ENCODE measurements around the gene NFATC1. TPM values are rescaled to one million over a fixed set of nuclear protein-coding genes. Genes with fewer than 3 reads are reported as not detected.

The NFATC1 gene
- total and polyA plus RNA-seq, 5 experiments from 2014 or later = 12.7 to 51.0 (median 34.9) TPM

- Mint-ChIP-seq H3K36me3 (peaks cover 0 to 6% (median 4%) of the 10 kb centered on the region in 3 donors), H3K4me1 (peaks cover 0 to 4% (median under 1%) of the 10 kb centered on the region in 4 donors), H3K27me3 (peaks cover 0 to 3% (median 0%) of the 10 kb centered on the region in 5 donors), H3K4me3 (no peak overlapping the region), H3K9me3 (peaks cover 0 to 32% (median 18%) of the 10 kb centered on the region in 9 donors), H3K27ac (peak overlapping the region in 1 of 10 donors; percentile 15)
- POLR2A ChIA-PET = no interaction called here
- ATAC-seq (no peak), DNase-seq (no peak)
These were observed 174.0 kb downstream of the NFATC1 start for GRCh38 chr18:79569720-79570119.

- peaks cover 1 to 12% (median 7%) of the 10 kb centered on the region in 4 donors for H3K4me1 Mint-ChIP-seq
- peak overlapping the region in 2 of 10 donors; percentile 15 to 17 for H3K27ac Mint-ChIP-seq
- ATAC-seq (no peak), DNase-seq (no peak)
- H3K4me3 Mint-ChIP-seq = no peak overlapping the region
- peaks cover 0 to 6% (median 4%) of the 10 kb centered on the region in 3 donors for H3K36me3 Mint-ChIP-seq
- POLR2A ChIA-PET = no interaction called here
- peaks cover 0 to 32% (median 18%) of the 10 kb centered on the region in 9 donors for H3K9me3 Mint-ChIP-seq
- peaks cover 0 to 3% (median 0%) of the 10 kb centered on the region in 5 donors for H3K27me3 Mint-ChIP-seq
These were observed 174.8 kb downstream of the NFATC1 start for GRCh38 chr18:79570266-79571201.

GRCh38 chr18:79571211-79572092 lies 175.7 kb downstream of the NFATC1 start:
- ATAC-seq (no peak), DNase-seq (no peak)
- H3K9me3 Mint-ChIP-seq = peaks cover 0 to 32% (median 18%) of the 10 kb centered on the region in 9 donors
- H3K27ac Mint-ChIP-seq = no peak overlapping the region
- no peak overlapping the region for H3K4me3 Mint-ChIP-seq
- POLR2A ChIA-PET = no interaction called here
- H3K27me3 Mint-ChIP-seq = peaks cover 0 to 3% (median 0%) of the 10 kb centered on the region in 5 donors
- H3K4me1 Mint-ChIP-seq = peaks cover 4 to 16% (median 10%) of the 10 kb centered on the region in 4 donors
- peaks cover 0 to 6% (median 4%) of the 10 kb centered on the region in 3 donors for H3K36me3 Mint-ChIP-seq

- DNase-seq (no peak), ATAC-seq (no peak)
- H3K36me3 Mint-ChIP-seq = peaks cover 0 to 6% (median 4%) of the 10 kb centered on the region in 3 donors
- POLR2A ChIA-PET = no interaction called here
- H3K27ac Mint-ChIP-seq = peak overlapping the region in 1 of 10 donors; percentile 46
- peaks cover 0 to 3% (median 0%) of the 10 kb centered on the region in 5 donors for H3K27me3 Mint-ChIP-seq
- peaks cover 4 to 16% (median 10%) of the 10 kb centered on the region in 4 donors for H3K4me1 Mint-ChIP-seq
- H3K9me3 Mint-ChIP-seq = peaks cover 0 to 32% (median 18%) of the 10 kb centered on the region in 9 donors
- H3K4me3 Mint-ChIP-seq = no peak overlapping the region
These were observed 176.5 kb downstream of the NFATC1 start for GRCh38 chr18:79572093-79572780.

- H3K27ac Mint-ChIP-seq = peak overlapping the region in 1 of 10 donors; percentile 77
- H3K9me3 Mint-ChIP-seq = peaks cover 0 to 32% (median 18%) of the 10 kb centered on the region in 9 donors
- no peak overlapping the region for H3K4me3 Mint-ChIP-seq
- peaks cover 0 to 3% (median 0%) of the 10 kb centered on the region in 5 donors for H3K27me3 Mint-ChIP-seq
- peaks cover 4 to 19% (median 10%) of the 10 kb centered on the region in 4 donors for H3K4me1 Mint-ChIP-seq
- POLR2A ChIA-PET = no interaction called here
- ATAC-seq (no peak), DNase-seq (no peak)
- H3K36me3 Mint-ChIP-seq = peaks cover 0 to 6% (median 4%) of the 10 kb centered on the region in 3 donors
These were observed 177.2 kb downstream of the NFATC1 start for GRCh38 chr18:79572848-79573451.

GRCh38 chr18:79573921-79574491 lies 178.3 kb downstream of the NFATC1 start:
- Mint-ChIP-seq H3K27me3 (peaks cover 0 to 3% (median 0%) of the 10 kb centered on the region in 5 donors), H3K36me3 (peaks cover 0 to 6% (median 4%) of the 10 kb centered on the region in 3 donors), H3K4me3 (no peak overlapping the region), H3K4me1 (peaks cover 4 to 21% (median 12%) of the 10 kb centered on the region in 4 donors), H3K9me3 (peaks cover 0 to 32% (median 18%) of the 10 kb centered on the region in 9 donors), H3K27ac (no peak overlapping the region)
- ATAC-seq (no peak), DNase-seq (no peak)
- POLR2A ChIA-PET = interaction anchor here (1.2 to 1.3 kb wide), 2 partner anchors 50 to 57 kb away, joined by 3 to 4 read pairs; no protein-coding TSS in a partner anchor

- peak; percentile 89 to 96 for ATAC-seq
- POLR2A ChIA-PET = interaction anchor here (1.2 to 1.6 kb wide), 3 partner anchors 51 to 67 kb away, joined by 3 to 5 read pairs (median 4); no protein-coding TSS in a partner anchor
- H3K27me3 Mint-ChIP-seq = no peaks in the 10 kb centered on the region
- peak overlapping the region in 5 of 10 donors; percentile 6 to 58 (median 50) for H3K4me3 Mint-ChIP-seq
- DNase-seq = peak in 5 of 10 donors; percentile 17 to 43 (median 32)
- H3K36me3 Mint-ChIP-seq = peaks cover 0 to 6% (median 4%) of the 10 kb centered on the region in 3 donors
- H3K27ac Mint-ChIP-seq = peak overlapping the region in 4 of 10 donors; percentile 25 to 61 (median 39)
- H3K4me1 Mint-ChIP-seq = peaks cover 4 to 21% (median 12%) of the 10 kb centered on the region in 4 donors
- peaks cover 0 to 29% (median 18%) of the 10 kb centered on the region in 9 donors for H3K9me3 Mint-ChIP-seq
These were observed 179.3 kb downstream of the NFATC1 start for GRCh38 chr18:79574938-79575525.

GRCh38 chr18:79575891-79576685 lies 180.4 kb downstream of the NFATC1 start:
- Mint-ChIP-seq H3K4me1 (peaks cover 4 to 19% (median 12%) of the 10 kb centered on the region in 4 donors), H3K36me3 (peaks cover 0 to 6% (median 4%) of the 10 kb centered on the region in 3 donors), H3K27ac (peak overlapping the region in 3 of 10 donors; percentile 25 to 51 (median 27)), H3K4me3 (peak overlapping the region in 3 of 10 donors; percentile 50 to 54 (median 52)), H3K9me3 (peaks cover 0 to 25% (median 17%) of the 10 kb centered on the region in 9 donors), H3K27me3 (no peaks in the 10 kb centered on the region)
- DNase-seq (no peak), ATAC-seq (no peak)
- POLR2A ChIA-PET = interaction anchor here (1.6 kb wide), 1 partner anchor 68 kb away, joined by 5 read pairs; no protein-coding TSS in a partner anchor

GRCh38 chr18:79576686-79577351 lies 181.1 kb downstream of the NFATC1 start:
- H3K4me3 Mint-ChIP-seq = no peak overlapping the region
- H3K27ac Mint-ChIP-seq = no peak overlapping the region
- H3K27me3 Mint-ChIP-seq = no peaks in the 10 kb centered on the region
- POLR2A ChIA-PET = interaction anchor here (1.2 kb wide), 1 partner anchor 53 kb away, joined by 6 read pairs; no protein-coding TSS in a partner anchor
- peaks cover 4 to 19% (median 12%) of the 10 kb centered on the region in 4 donors for H3K4me1 Mint-ChIP-seq
- ATAC-seq = no peak
- peaks cover 0 to 20% (median 13%) of the 10 kb centered on the region in 9 donors for H3K9me3 Mint-ChIP-seq
- no peak for DNase-seq
- peaks cover 0 to 6% (median 4%) of the 10 kb centered on the region in 3 donors for H3K36me3 Mint-ChIP-seq
